Keratinocyte (primary cell): ENCODE results near the gene DNAJB5. TPM values are rescaled to one million over a fixed set of nuclear protein-coding genes. Genes with fewer than 3 reads are reported as not detected.

ENCODE experiments used
- DNase-seq: peaks from one replicate; pipeline ENCODE4 v3.0.0-alpha.2; 2011; ENCODE audit warnings: low read depth, missing footprints, low spot score
- FAIRE-seq: peaks from 2 replicates; lab custom pipeline; 2011; peaks lifted over from hg19 to GRCh38; lab: Jason Lieb, UNC
- H2AFZ ChIP-seq: 2 replicates; pipeline ENCODE4 v1.6.0; 2012; ENCODE audit warnings: low read length, control low read depth, inconsistent platforms; ENCODE audit not compliant: control insufficient read depth
- H3K27ac ChIP-seq: 2 replicates; pipeline ENCODE4 v1.5.1; 2011; ENCODE audit warnings: low read length; ENCODE audit not compliant: control insufficient read depth, insufficient read depth
- H3K27me3 ChIP-seq: 3 replicates; pipeline ENCODE4 v1.6.0; 2011; ENCODE audit warnings: low read length; ENCODE audit not compliant: control insufficient read depth, insufficient read depth; ENCODE audit errors: extremely low read depth
- H3K36me3 ChIP-seq, 2 experiments: 2 replicates in 1 of 2; 3 replicates in 1 of 2; pipeline ENCODE4 v1.5.1; 2011; ENCODE audit warnings: low read length in 2 of 2, mild to moderate bottlenecking in 1 of 2; ENCODE audit not compliant: control insufficient read depth in 2 of 2, insufficient read depth in 2 of 2; ENCODE audit errors: extremely low read depth in 1 of 2
- H3K4me1 ChIP-seq: 3 replicates; pipeline ENCODE4 v1.5.1; 2011; ENCODE audit warnings: low read length; ENCODE audit not compliant: control insufficient read depth, insufficient read depth; ENCODE audit errors: extremely low read depth
- H3K4me2 ChIP-seq: 3 replicates; pipeline ENCODE4 v1.6.0; 2011; ENCODE audit warnings: low read depth, low read length; ENCODE audit not compliant: control insufficient read depth, insufficient read depth; ENCODE audit errors: extremely low read depth
- H3K4me3 ChIP-seq, 3 experiments: fragments of 200-600 bp in 1 of 3; sonication (generic) in 1 of 3; 2 replicates in 2 of 3; 3 replicates in 1 of 3; pipeline ENCODE4 v1.5.1; 2011 to 2016; ENCODE audit warnings: low read length in 3 of 3, mild to moderate bottlenecking in 3 of 3, control low read depth in 2 of 3, inconsistent platforms in 1 of 3, low read depth in 1 of 3, mixed read lengths in 1 of 3, mixed run types in 1 of 3, moderate library complexity in 1 of 3; ENCODE audit not compliant: control insufficient read depth in 2 of 3, insufficient read depth in 2 of 3; ENCODE audit errors: extremely low read depth in 1 of 3
- H3K79me2 ChIP-seq: 2 replicates; pipeline ENCODE4 v1.6.0; 2012; ENCODE audit warnings: low read length; ENCODE audit not compliant: control insufficient read depth, insufficient read depth
- H3K9ac ChIP-seq: 3 replicates; pipeline ENCODE4 v1.6.0; 2011; ENCODE audit warnings: low read length; ENCODE audit not compliant: control insufficient read depth, insufficient read depth; ENCODE audit errors: extremely low read depth
- H3K9me1 ChIP-seq: 3 replicates; pipeline ENCODE4 v1.6.0; 2011; ENCODE audit warnings: low read length; ENCODE audit not compliant: control insufficient read depth, insufficient read depth; ENCODE audit errors: extremely low read depth
- H3K9me3 ChIP-seq: 2 replicates; pipeline ENCODE4 v1.5.1; 2012; ENCODE audit warnings: low read depth, low read length; ENCODE audit not compliant: control insufficient read depth
- H4K20me1 ChIP-seq: 3 replicates; pipeline ENCODE4 v1.6.0; 2011; ENCODE audit warnings: low read length; ENCODE audit not compliant: control insufficient read depth, insufficient read depth; ENCODE audit errors: extremely low read depth
- EZH2 ChIP-seq: IDR thresholded peaks from one replicate; pipeline ENCODE4 v1.6.1; 2012; ENCODE audit warnings: inconsistent platforms, mild to moderate bottlenecking, low read length, moderate library complexity
- dilution Hi-C: fragments of 300-500 bp; cut with MboI; formaldehyde crosslinking; loops from one replicate; pipeline ENCODE4 v1.7.0; 2020; ENCODE audit warnings: low sequenced_read_pairs; ENCODE audit not compliant: extremely low pct_ligation_motif_present
- polyA plus RNA-seq, 5 experiments: library from polyadenylated mRNA; depleted of rRNA in 3 of 5; stranded (reverse) in 3 of 5; stranded (forward) in 1 of 5; unstranded in 1 of 5; fragments of >200 nt; gene quantifications; 1 replicate in 1 of 5; 2 replicates in 3 of 5; 3 replicates in 1 of 5; pipeline versions ENCODE4 v1.2.1 to v1.2.3, GENCODE V29; 2011 to 2012; ENCODE audit warnings: missing spikeins in 2 of 5, low read depth in 1 of 5, low replicate concordance in 1 of 5
- TF ChIP-seq, protein P1 (sequence below), 3 experiments: IDR thresholded peaks in 1 of 3; conservative IDR thresholded peaks in 1 of 3; optimal IDR thresholded peaks in 1 of 3; 2 replicates in 2 of 3; 3 replicates in 1 of 3; pipeline versions ENCODE3 to v1.5.1; 2011; ENCODE audit warnings: low read length in 3 of 3, mild to moderate bottlenecking in 3 of 3, moderate library complexity in 2 of 3, control low read depth in 1 of 3, inconsistent platforms in 1 of 3; ENCODE audit not compliant: insufficient read depth in 2 of 3; ENCODE audit errors: extremely low read depth in 1 of 3

DNAJB5 gene
- polyA plus RNA-seq, 1 donor (not counting 4 experiments of a cell fraction or from before 2014, with no cell fraction given): 2.4 TPM

DNA sequence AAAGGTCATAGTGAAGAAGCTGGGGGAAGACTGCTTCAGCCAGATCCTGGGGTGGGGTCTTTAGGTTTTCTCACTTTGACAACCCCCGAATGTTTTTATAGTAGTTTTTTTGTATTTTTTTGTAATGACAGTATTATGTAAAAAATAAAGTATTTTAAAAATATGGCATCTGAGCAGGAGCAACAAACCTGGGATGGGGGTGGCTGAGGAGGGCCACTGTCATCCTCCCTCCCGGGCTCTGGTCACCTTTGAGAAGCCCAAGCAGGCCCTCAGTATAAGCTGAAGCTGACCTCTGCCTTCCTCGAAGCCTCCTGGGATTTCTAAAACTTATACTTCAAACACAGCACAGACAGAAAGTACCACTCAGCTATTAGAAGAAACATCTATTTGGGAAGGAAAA is 8.7 kb downstream of the DNAJB5 start:
- no peak overlapping the region for H3K4me3 ChIP-seq
- DNase-seq: no peak
- no peak overlapping the region for H2AFZ ChIP-seq
- H3K9ac ChIP-seq: no peak overlapping the region
- H3K27me3 ChIP-seq: no peaks in the 10 kb centered on the region
- no peak overlapping the region for H3K4me2 ChIP-seq
- peaks cover 6 to 13% of the 10 kb centered on the region in 2 experiments for H3K36me3 ChIP-seq
- H4K20me1 ChIP-seq: no peaks in the 10 kb centered on the region
- no peaks in the 10 kb centered on the region for H3K79me2 ChIP-seq
- no peaks in the 10 kb centered on the region for H3K9me1 ChIP-seq
- dilution Hi-C loops: no loop called here
- peaks cover 50% of the 10 kb centered on the region for H3K4me1 ChIP-seq
- no peaks in the 10 kb centered on the region for H3K9me3 ChIP-seq
- TF ChIP-seq, protein P1, sequence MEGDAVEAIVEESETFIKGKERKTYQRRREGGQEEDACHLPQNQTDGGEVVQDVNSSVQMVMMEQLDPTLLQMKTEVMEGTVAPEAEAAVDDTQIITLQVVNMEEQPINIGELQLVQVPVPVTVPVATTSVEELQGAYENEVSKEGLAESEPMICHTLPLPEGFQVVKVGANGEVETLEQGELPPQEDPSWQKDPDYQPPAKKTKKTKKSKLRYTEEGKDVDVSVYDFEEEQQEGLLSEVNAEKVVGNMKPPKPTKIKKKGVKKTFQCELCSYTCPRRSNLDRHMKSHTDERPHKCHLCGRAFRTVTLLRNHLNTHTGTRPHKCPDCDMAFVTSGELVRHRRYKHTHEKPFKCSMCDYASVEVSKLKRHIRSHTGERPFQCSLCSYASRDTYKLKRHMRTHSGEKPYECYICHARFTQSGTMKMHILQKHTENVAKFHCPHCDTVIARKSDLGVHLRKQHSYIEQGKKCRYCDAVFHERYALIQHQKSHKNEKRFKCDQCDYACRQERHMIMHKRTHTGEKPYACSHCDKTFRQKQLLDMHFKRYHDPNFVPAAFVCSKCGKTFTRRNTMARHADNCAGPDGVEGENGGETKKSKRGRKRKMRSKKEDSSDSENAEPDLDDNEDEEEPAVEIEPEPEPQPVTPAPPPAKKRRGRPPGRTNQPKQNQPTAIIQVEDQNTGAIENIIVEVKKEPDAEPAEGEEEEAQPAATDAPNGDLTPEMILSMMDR (optimal IDR thresholded peaks at IDR 0.05 in 1 of 3, IDR thresholded peaks at IDR 0.05 in 1 of 3, conservative IDR thresholded peaks at IDR 0.05 in 1 of 3; ENCODE audit: extremely low read depth in 1 of 3, insufficient read depth in 2 of 3, low read length in 3 of 3): no peak
- no peak for TF ChIP-seq EZH2
- no peak for FAIRE-seq
- no peak overlapping the region for H3K27ac ChIP-seq

DNA sequence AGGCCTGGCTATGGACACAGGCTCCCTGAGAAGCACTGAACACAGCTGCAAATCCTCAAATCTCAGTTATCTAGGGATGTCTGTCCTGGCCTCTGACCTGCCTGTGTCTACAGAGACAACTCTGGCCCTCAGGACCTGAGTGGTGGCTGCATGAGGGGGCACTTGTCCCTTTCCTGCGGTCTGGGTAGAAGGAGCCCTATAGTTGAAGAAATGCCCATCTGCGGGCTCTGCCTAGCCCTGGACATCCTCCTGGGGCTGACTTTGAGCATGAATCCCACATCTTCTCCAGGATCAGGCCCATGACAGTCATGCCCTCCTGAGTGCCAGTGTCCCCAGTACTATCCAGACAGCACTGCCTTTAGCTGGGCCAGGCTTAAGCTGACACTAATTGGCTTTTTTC is 10.0 kb downstream of the DNAJB5 start:
- Histone ChIP-seq H2AFZ (no peak overlapping the region), H3K4me1 (peaks cover 40% of the 10 kb centered on the region), H3K9me1 (no peaks in the 10 kb centered on the region), H3K4me3 (no peak overlapping the region), H4K20me1 (no peaks in the 10 kb centered on the region), H3K9me3 (no peaks in the 10 kb centered on the region), H3K27ac (no peak overlapping the region), H3K9ac (no peak overlapping the region), H3K4me2 (no peak overlapping the region), H3K27me3 (no peaks in the 10 kb centered on the region), H3K79me2 (no peaks in the 10 kb centered on the region), H3K36me3 (peaks cover 6 to 13% of the 10 kb centered on the region in 2 experiments)
- FAIRE-seq (no peak), DNase-seq (no peak)
- TF ChIP-seq EZH2: no peak
- TF ChIP-seq, protein P1 (optimal IDR thresholded peaks at IDR 0.05 in 1 of 3, IDR thresholded peaks at IDR 0.05 in 1 of 3, conservative IDR thresholded peaks at IDR 0.05 in 1 of 3; ENCODE audit: extremely low read depth in 1 of 3, insufficient read depth in 2 of 3, low read length in 3 of 3): no peak
- dilution Hi-C loops: no loop called here
